Activated gamma-delta T cell treated with Interleukin-2 at 50 U/mL for 16 hours (primary cell): ENCODE measurements around the gene DCAKD.

Experiments
- DNase-seq: peaks from one replicate; pipeline ENCODE4 v3.0.0-alpha.2; 2020

The DCAKD gene

DNA sequence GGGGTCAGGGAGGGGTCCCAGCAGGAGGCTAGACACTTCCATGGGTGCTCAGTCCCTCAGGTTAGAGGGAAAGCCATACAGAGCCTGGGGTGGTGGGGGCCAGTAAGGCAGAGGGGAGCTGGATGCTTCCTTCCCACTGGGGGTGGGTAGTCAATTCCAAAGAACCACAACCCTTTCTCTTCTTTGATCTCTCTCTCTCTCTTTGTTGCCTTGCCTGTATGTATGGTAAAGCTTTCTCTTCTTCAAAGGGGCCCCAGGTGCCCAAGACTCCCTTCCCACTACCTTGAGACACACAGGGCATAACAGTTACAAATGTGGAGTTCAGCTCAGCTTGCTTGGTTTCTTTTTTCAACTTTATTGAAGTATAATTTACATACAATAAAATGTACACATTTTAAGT lies 52.8 kb downstream of the DCAKD start:
- no peak for DNase-seq

DNA sequence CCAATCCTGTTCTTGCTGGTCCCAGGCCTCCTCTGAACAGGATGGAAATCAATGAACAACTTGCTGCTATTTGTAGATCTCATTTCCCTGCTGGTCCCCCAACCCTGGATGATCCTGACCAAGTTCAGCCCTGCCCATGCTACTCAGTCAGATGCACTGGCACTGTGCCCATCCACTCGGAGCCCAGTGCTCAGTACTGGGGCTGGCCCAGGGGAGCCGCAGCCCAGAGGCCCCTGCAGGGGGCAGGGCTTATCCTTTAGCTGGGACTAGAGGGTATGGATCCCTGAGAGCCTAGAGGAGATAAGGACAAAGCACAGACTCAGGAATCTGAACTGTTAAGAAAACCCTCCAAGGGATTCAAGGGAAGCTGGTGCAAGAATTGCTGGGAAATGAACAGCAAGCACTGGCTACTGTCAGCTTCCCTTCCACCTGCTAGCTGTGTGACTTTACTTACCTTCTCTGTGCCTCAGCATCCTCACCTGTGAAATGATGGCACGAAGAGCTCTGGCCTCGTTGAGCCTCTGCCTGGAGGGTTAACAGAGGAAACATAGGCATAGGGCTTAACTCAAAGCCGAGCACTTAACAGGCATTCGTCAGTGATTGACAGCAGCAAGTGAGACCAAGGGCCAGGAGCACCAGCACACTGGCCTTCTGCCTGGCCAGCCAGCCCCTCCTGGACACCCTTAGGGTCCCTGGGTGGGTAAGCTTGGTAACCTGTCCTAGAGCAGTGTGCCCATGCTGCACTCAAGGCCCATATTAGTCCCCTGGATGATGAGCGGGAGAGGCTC lies 53.5 kb downstream of the DCAKD start:
- DNase-seq: no peak

DNA sequence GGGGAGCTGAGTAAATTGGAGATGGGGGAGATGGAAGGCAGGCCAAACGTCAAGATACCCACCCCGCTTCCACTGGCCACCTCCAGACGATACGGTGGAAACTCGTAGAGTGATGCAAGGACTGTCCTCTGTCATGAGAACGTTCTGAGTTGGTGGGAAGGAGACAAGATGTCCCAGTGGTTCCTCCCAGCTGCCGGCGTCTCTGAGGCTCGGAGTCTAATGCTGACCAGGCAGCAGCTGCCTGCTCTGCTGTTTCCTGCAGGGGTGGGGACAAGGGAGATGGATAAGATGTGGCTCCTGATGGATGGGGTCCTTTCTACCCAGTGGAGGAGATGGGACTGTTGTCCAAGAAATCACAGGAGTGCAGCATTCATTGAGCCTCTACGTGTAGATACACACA lies 55.1 kb downstream of the DCAKD start:
- DNase-seq: no peak

DNA sequence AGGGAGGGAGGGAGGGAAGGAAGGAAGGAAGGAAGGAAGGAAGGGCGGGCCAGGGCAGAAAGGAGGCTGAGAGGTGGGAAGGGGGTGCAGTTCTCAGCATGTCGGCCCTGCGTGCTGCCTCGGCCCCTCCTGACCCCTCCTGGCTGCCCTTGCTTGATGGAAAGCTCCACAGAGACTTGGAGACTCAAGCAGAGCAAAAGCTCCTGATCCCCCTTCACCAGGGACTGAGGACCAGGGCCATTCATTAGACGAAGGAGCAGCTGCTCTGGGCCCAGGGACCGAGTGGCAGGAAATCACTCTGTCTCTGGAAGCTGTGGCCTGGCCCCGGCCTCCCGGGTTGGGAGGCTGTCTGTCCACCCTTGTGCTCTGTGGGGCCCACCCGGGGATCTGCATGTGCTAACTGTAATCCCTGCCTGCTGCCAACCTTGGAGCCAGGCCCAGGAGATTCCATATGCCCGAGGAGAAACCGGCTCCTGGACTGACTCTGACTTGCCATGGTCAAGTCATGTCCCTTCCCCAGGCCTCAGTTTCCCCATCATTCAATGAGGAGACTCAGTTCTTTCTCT lies 55.9 kb downstream of the DCAKD start:
- no peak for DNase-seq

GRCh38 chr17:44992242-44992939 lies 59.0 kb downstream of the DCAKD start:
- DNase-seq: no peak

DNA sequence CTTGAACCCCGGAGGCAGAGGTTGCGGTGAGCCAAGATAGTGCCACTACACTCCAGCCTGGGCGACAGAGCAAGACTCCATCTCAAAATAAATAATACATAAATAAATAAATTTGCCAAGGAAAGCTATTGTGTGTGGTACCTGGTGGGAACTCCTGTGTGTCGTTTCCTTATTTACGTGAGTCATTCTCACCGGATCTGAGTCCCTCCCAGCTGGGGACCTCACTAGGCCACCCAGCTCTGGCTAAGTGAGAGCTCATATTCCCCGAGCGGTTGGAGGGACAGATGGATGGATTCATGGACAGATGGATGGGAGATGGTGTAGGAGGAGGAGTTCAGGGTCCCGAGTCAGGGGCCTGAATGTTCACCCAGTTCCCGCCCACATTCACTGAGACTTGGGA lies 60.4 kb downstream of the DCAKD start:
- no peak for DNase-seq

DNA sequence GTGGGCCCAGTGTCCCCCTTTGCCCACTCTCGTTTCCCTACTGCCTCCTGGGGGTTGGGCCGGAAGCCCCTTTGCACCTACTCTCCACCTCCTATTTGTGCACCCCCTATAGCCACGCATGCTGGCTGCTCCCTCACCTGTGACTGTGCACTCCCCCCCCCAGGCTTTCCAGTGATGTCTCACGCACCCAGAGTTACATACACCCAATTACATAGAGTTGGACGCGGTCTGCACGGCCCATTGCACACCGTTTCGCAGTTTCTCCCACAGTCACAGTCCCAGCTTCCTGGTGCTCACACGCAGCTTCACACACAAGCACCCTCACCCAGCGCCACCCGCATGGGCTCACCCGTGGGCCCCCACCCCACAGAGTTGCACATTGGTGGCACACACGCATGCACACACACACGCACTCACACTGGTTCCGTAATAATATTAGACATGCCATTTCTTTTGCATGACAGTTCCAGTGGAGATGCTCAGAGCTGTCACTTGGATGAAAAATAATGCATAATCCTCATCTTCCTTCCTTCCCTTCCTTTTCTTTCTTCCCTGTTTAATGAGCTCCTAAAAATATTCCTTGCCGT lies 61.8 kb downstream of the DCAKD start:
- DNase-seq: no peak

- no peak for DNase-seq
These were observed 63.1 kb downstream of the DCAKD start for GRCh38 chr17:44988044-44988942.

- DNase-seq: no peak
These were observed 67.9 kb downstream of the DCAKD start for GRCh38 chr17:44983563-44983962.

DNA sequence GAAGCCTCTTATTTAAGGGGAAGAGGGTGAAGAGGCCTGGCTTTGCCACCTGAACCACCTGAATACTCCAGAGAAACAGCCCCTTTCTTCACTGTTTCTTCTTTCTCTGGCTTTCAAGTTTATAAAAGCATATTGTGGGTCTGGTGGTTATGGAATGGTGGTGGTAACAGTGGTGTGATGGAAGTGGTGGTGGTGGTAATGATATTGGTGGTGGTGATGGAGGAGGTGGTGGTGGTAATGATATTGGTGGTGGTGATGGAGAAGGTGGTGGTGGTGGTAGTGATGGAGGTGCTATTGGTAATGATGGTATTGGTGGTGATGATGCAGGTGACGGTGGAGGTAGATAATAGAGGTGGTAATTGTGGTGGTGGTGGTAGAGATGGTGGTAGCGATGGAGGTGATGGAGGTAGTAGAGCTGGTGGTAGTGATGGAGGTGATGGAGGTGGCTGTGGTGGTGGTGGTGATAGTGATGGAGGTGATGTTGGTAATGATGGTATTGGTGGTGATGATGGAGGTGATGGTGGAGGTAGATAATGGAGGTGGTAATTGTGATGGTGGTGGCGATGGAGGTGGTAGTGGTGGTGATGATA lies 69.2 kb downstream of the DCAKD start:
- no peak for DNase-seq

- DNase-seq: no peak
These were observed 70.0 kb downstream of the DCAKD start for GRCh38 chr17:44981221-44981968.

DNA sequence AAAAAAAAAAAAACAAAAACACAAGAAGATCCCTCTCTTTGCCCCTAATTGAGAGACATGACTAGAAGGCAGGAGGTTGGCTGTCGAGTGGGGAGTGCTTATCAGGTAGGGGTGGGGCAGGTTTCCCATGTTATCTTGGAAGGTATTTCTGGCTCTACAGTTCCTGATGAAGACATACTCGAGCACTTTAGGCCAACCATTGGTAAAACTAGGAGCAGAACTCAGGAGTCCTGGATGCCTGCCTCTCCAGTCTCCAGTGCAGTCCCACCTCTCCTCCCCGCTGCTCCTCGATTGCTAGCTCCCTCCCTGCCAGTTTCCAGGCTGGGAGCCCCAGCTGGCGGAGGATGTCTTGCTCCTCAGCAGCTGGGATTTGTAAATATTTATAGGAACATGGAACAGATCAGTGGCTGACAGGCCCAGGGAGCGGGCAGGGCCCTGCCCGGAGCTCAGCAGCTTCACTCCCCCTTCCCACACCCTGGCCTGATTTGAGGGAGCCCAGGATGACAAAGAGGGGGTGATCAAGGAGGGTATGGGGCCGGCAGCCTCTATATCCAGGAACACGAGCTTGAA lies 71.9 kb downstream of the DCAKD start:
- no peak for DNase-seq

GRCh38 chr17:44978807-44979206 lies 72.6 kb downstream of the DCAKD start:
- no peak for DNase-seq

- DNase-seq: no peak
These were observed 73.5 kb downstream of the DCAKD start for GRCh38 chr17:44977814-44978550.

DNA sequence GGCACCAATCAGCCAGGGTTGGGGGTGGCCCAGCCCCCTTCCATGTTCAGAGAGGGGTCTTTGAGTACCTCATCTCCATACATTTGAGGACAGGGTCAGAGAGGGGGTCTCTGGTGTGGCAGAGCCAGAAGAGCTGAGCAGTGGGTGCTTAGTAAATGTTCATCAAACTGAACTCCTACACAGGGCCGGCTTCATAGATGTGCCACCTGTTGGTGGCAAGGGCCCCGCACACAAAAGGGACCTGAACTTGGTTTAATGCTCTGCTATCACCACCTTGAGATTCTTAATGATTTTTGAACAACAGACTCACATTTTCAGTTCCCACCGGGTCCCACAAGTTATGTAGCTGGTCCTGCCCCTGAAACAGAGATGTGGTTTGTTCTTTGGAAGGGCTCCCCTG lies 74.4 kb downstream of the DCAKD start:
- no peak for DNase-seq

GRCh38 chr17:44976206-44976605 lies 75.2 kb downstream of the DCAKD start:
- DNase-seq: no peak
